MV-4-11 (cell line): ENCODE measurements around the gene CST9L.

Experiments
- DNase-seq: peaks from one replicate; lab custom pipeline; 2025; lab: John Stamatoyannopoulos, UW

CST9L gene

GRCh38 chr20:23546435-23547144 lies 21.7 kb downstream of the CST9L start:
- DNase-seq: no peak

GRCh38 chr20:23544133-23544532 lies 24.2 kb downstream of the CST9L start:
- DNase-seq: no peak

GRCh38 chr20:23542801-23543200 lies 25.5 kb downstream of the CST9L start:
- no peak for DNase-seq

GRCh38 chr20:23541776-23542175 lies 26.5 kb downstream of the CST9L start:
- DNase-seq: peak; percentile 51

- DNase-seq: peak; percentile 93
Measured at GRCh38 chr20:23541330-23541729, 27.0 kb downstream of the CST9L start.

GRCh38 chr20:23540624-23541023 lies 27.7 kb downstream of the CST9L start:
- no peak for DNase-seq

GRCh38 chr20:23537030-23537429 lies 31.3 kb downstream of the CST9L start:
- DNase-seq: peak; percentile 7

GRCh38 chr20:23536328-23536974 lies 31.8 kb downstream of the CST9L start:
- no peak for DNase-seq

- DNase-seq: no peak
Measured at GRCh38 chr20:23534801-23535593, 33.3 kb downstream of the CST9L start.

GRCh38 chr20:23533161-23533560 lies 35.1 kb downstream of the CST9L start:
- no peak for DNase-seq

- DNase-seq: no peak
Measured at GRCh38 chr20:23532533-23532932, 35.8 kb downstream of the CST9L start.

- DNase-seq: peak; percentile 65
Measured at GRCh38 chr20:23530937-23531567, 37.2 kb downstream of the CST9L start.

GRCh38 chr20:23528867-23529431 lies 39.3 kb downstream of the CST9L start:
- DNase-seq: no peak

GRCh38 chr20:23526850-23527249 lies 41.4 kb downstream of the CST9L start:
- DNase-seq: no peak

GRCh38 chr20:23524146-23524545 lies 44.1 kb downstream of the CST9L start:
- no peak for DNase-seq

GRCh38 chr20:23520185-23520584 lies 48.1 kb downstream of the CST9L start:
- DNase-seq: peak; percentile 49

GRCh38 chr20:23519556-23519955 lies 48.7 kb downstream of the CST9L start:
- DNase-seq: no peak

- DNase-seq: peak; percentile 73
Measured at GRCh38 chr20:23517719-23518118, 50.6 kb downstream of the CST9L start.

GRCh38 chr20:23515250-23515939 lies 52.9 kb downstream of the CST9L start:
- no peak for DNase-seq

- no peak for DNase-seq
Measured at GRCh38 chr20:23514848-23515247, 53.4 kb downstream of the CST9L start.
